WTC11 (cell line): ENCODE measurements around the gene PTPRU. TPM values are rescaled to one million over a fixed set of nuclear protein-coding genes. Genes with fewer than 3 reads are reported as not detected.

Experiments used
- ATAC-seq: fragments of 200-7000 bp; cut with Tn5 transposase; 2 replicates; pipeline ENCODE4 v1.10.0; 2021; ENCODE audit warnings: mild to moderate bottlenecking, moderate library complexity
- CTCF ChIA-PET: fragments of 300-600 bp; sonication (Branson Sonifier 250); formaldehyde crosslinking; loops from one replicate; lab custom pipeline; 2021; ENCODE audit warnings: antibody characterized with exemption; lab: Charles Lee
- POLR2A ChIA-PET: fragments of 350-600 bp; sonication (Branson Sonifier 250); formaldehyde crosslinking; loops from one replicate; lab custom pipeline; 2021; ENCODE audit warnings: antibody characterized with exemption; lab: Charles Lee
- DNase-seq: peaks from one replicate; pipeline ENCODE4 v3.0.0; 2021; ENCODE audit warnings: low spot score
- H3K27ac Mint-ChIP-seq: 2 replicates; pipeline ENCODE4 v1.8.0; 2021; ENCODE audit warnings: mixed read lengths
- H3K27me3 Mint-ChIP-seq: 2 replicates; pipeline ENCODE4 v1.8.0; 2021; ENCODE audit warnings: low read depth, mild to moderate bottlenecking, moderate library complexity, mixed read lengths
- H3K36me3 Mint-ChIP-seq: 2 replicates; pipeline ENCODE4 v1.8.0; 2021; ENCODE audit warnings: mixed read lengths
- H3K4me1 Mint-ChIP-seq: 2 replicates; pipeline ENCODE4 v1.8.0; 2022; ENCODE audit warnings: mixed read lengths
- H3K4me3 Mint-ChIP-seq: 2 replicates; pipeline ENCODE4 v1.8.0; 2021; ENCODE audit warnings: mild to moderate bottlenecking, moderate library complexity, mixed read lengths
- H3K9me3 Mint-ChIP-seq: 2 replicates; pipeline ENCODE4 v1.8.0; 2021; ENCODE audit warnings: mixed read lengths
- CREM ChIP-seq: sonication (generic); formaldehyde crosslinking; IDR thresholded peaks from 2 replicates; pipeline ENCODE4 v1.8.1; 2022; ENCODE audit warnings: mild to moderate bottlenecking, missing genetic modification reagents, moderate library complexity
- EMX1 ChIP-seq: fragments of 250-450 bp; sonication (Bioruptor Pico); IDR thresholded peaks from 2 replicates; pipeline ENCODE4 v1.8.0; 2021; ENCODE audit warnings: mild to moderate bottlenecking
- ETV6 ChIP-seq: sonication (generic); formaldehyde crosslinking; IDR thresholded peaks from 2 replicates; pipeline ENCODE4 v1.8.1; 2022; ENCODE audit warnings: mild to moderate bottlenecking, missing genetic modification reagents
- FOXK1 ChIP-seq: sonication (generic); formaldehyde crosslinking; IDR thresholded peaks from 2 replicates; pipeline ENCODE4 v1.8.0; 2022; ENCODE audit warnings: mild to moderate bottlenecking, moderate library complexity, missing genetic modification reagents
- GTF2I ChIP-seq: fragments of 250-450 bp; sonication (Bioruptor Pico); conservative IDR thresholded peaks from 2 replicates; pipeline ENCODE4 v1.4.0; 2021; ENCODE audit warnings: mild to moderate bottlenecking
- JAZF1 ChIP-seq: fragments of 250-450 bp; sonication (Bioruptor Pico); IDR thresholded peaks from 2 replicates; pipeline ENCODE4 v1.9.0; 2021; ENCODE audit warnings: moderate library complexity, mild to moderate bottlenecking, inconsistent platforms
- MYBL2 ChIP-seq: sonication (generic); formaldehyde crosslinking; IDR thresholded peaks from 2 replicates; pipeline ENCODE4 v1.8.1; 2023; ENCODE audit warnings: mild to moderate bottlenecking, moderate library complexity, missing genetic modification reagents
- NFE2L1 ChIP-seq: sonication (generic); formaldehyde crosslinking; IDR thresholded peaks from 2 replicates; pipeline ENCODE4 v1.8.1; 2023; ENCODE audit warnings: missing genetic modification reagents
- RORB ChIP-seq: fragments of 250-450 bp; sonication (Bioruptor Pico); IDR thresholded peaks from 2 replicates; pipeline ENCODE4 v1.9.0; 2021; ENCODE audit warnings: mild to moderate bottlenecking
- SOX15 ChIP-seq: fragments of 250-450 bp; sonication (Bioruptor Pico); IDR thresholded peaks from 2 replicates; pipeline ENCODE4 v1.9.0; 2021; ENCODE audit warnings: mild to moderate bottlenecking
- ZNF121 ChIP-seq: sonication (generic); formaldehyde crosslinking; IDR thresholded peaks from 2 replicates; pipeline ENCODE4 v1.8.0; 2023; ENCODE audit warnings: missing genetic modification reagents
- total RNA-seq: library from RNA; stranded (reverse); gene quantifications from 3 replicates; pipeline ENCODE4 v1.2.3, GENCODE V29; 2021
- TF ChIP-seq, protein P1 (sequence below): sonication (generic); formaldehyde crosslinking; conservative IDR thresholded peaks from 2 replicates; pipeline ENCODE4 v1.8.1; 2023; ENCODE audit warnings: mild to moderate bottlenecking, low read depth, missing genetic modification reagents, moderate library complexity
- TF ChIP-seq, protein P2 (sequence below): sonication (generic); formaldehyde crosslinking; IDR thresholded peaks from 2 replicates; pipeline ENCODE4 v1.8.0; 2022; ENCODE audit warnings: mild to moderate bottlenecking, missing genetic modification reagents
- TF ChIP-seq, protein P3 (sequence below): sonication (generic); formaldehyde crosslinking; IDR thresholded peaks from 2 replicates; pipeline ENCODE4 v1.8.0; 2022; ENCODE audit warnings: mild to moderate bottlenecking, missing genetic modification reagents
- TF ChIP-seq, protein P4 (sequence below): sonication (generic); formaldehyde crosslinking; IDR thresholded peaks from 2 replicates; pipeline ENCODE4 v1.8.0; 2023; ENCODE audit warnings: missing genetic modification reagents
- TF ChIP-seq, protein P5 (sequence below): sonication (generic); formaldehyde crosslinking; IDR thresholded peaks from 2 replicates; pipeline ENCODE4 v1.8.1; 2022; ENCODE audit warnings: mild to moderate bottlenecking, missing genetic modification reagents, moderate library complexity, borderline replicate concordance
- TF ChIP-seq, protein P6 (sequence below): fragments of 200-600 bp; IDR thresholded peaks from 2 replicates; pipeline ENCODE4 v1.8.0; 2022; ENCODE audit warnings: antibody characterized with exemption
- TF ChIP-seq, protein P7 (sequence below): fragments of 250-450 bp; sonication (Bioruptor Pico); IDR thresholded peaks from 2 replicates; pipeline ENCODE4 v1.9.0; 2021; ENCODE audit warnings: mild to moderate bottlenecking
- TF ChIP-seq, protein P8 (sequence below): fragments of 250-450 bp; sonication (Bioruptor Pico); IDR thresholded peaks from 2 replicates; pipeline ENCODE4 v1.9.0; 2021; ENCODE audit warnings: moderate library complexity, mild to moderate bottlenecking, inconsistent platforms, borderline replicate concordance

The PTPRU gene
- total RNA-seq, 1 experiment from 2014 or later: 75.4 TPM

DNA sequence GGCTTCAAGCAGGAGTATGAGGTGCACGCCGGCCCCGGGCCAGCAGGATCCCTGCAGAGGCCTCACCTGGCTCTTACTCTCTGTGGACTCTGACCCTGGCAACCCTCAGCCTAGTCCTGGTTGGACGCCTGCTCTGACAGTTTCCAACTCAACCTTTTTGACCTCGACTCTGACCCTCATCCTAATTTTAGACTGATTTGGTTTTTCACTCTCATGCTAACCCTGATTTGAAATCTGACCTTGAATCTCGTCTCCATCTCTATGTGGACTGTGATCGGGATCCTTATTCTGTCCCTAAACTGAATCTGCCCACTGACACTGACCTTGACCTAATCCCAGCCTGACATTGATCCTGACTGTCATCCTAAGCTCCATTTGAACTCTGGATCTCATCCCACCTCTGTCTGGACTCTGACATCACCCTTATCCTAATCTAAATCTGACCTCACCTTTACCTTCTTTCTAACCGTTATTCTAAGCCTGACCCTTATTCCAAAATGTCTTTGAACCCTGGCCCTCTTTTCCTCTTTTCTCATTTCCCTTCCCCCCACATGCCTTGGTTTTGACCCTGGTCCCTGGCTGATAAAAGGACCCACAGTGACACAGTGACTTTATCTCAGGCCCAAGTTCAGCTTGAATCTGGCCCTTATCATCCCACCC, 67.8 kb downstream of the PTPRU start:
- no peak for TF ChIP-seq JAZF1 (CRISPR knock-in tag)
- TF ChIP-seq, protein P1, sequence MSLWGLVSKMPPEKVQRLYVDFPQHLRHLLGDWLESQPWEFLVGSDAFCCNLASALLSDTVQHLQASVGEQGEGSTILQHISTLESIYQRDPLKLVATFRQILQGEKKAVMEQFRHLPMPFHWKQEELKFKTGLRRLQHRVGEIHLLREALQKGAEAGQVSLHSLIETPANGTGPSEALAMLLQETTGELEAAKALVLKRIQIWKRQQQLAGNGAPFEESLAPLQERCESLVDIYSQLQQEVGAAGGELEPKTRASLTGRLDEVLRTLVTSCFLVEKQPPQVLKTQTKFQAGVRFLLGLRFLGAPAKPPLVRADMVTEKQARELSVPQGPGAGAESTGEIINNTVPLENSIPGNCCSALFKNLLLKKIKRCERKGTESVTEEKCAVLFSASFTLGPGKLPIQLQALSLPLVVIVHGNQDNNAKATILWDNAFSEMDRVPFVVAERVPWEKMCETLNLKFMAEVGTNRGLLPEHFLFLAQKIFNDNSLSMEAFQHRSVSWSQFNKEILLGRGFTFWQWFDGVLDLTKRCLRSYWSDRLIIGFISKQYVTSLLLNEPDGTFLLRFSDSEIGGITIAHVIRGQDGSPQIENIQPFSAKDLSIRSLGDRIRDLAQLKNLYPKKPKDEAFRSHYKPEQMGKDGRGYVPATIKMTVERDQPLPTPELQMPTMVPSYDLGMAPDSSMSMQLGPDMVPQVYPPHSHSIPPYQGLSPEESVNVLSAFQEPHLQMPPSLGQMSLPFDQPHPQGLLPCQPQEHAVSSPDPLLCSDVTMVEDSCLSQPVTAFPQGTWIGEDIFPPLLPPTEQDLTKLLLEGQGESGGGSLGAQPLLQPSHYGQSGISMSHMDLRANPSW (CRISPR knock-in tag): no peak
- TF ChIP-seq, protein P2, sequence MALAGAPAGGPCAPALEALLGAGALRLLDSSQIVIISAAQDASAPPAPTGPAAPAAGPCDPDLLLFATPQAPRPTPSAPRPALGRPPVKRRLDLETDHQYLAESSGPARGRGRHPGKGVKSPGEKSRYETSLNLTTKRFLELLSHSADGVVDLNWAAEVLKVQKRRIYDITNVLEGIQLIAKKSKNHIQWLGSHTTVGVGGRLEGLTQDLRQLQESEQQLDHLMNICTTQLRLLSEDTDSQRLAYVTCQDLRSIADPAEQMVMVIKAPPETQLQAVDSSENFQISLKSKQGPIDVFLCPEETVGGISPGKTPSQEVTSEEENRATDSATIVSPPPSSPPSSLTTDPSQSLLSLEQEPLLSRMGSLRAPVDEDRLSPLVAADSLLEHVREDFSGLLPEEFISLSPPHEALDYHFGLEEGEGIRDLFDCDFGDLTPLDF (CRISPR knock-in tag): no peak
- TF ChIP-seq FOXK1 (CRISPR knock-in tag): no peak
- TF ChIP-seq SOX15 (CRISPR knock-in tag): no peak
- TF ChIP-seq, protein P3, sequence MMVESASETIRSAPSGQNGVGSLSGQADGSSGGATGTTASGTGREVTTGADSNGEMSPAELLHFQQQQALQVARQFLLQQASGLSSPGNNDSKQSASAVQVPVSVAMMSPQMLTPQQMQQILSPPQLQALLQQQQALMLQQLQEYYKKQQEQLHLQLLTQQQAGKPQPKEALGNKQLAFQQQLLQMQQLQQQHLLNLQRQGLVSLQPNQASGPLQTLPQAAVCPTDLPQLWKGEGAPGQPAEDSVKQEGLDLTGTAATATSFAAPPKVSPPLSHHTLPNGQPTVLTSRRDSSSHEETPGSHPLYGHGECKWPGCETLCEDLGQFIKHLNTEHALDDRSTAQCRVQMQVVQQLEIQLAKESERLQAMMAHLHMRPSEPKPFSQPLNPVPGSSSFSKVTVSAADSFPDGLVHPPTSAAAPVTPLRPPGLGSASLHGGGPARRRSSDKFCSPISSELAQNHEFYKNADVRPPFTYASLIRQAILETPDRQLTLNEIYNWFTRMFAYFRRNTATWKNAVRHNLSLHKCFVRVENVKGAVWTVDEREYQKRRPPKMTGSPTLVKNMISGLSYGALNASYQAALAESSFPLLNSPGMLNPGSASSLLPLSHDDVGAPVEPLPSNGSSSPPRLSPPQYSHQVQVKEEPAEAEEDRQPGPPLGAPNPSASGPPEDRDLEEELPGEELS (CRISPR knock-in tag): no peak
- Mint-ChIP-seq H3K36me3 (peaks cover 20% of the 10 kb centered on the region), H3K27ac (no peak overlapping the region), H3K9me3 (peaks cover 9% of the 10 kb centered on the region), H3K4me3 (no peak overlapping the region), H3K4me1 (peaks cover 17% of the 10 kb centered on the region), H3K27me3 (no peaks in the 10 kb centered on the region)
- ChIA-PET CTCF (no interaction called here), POLR2A (no interaction called here)
- ATAC-seq: no peak
- no peak for DNase-seq

DNA sequence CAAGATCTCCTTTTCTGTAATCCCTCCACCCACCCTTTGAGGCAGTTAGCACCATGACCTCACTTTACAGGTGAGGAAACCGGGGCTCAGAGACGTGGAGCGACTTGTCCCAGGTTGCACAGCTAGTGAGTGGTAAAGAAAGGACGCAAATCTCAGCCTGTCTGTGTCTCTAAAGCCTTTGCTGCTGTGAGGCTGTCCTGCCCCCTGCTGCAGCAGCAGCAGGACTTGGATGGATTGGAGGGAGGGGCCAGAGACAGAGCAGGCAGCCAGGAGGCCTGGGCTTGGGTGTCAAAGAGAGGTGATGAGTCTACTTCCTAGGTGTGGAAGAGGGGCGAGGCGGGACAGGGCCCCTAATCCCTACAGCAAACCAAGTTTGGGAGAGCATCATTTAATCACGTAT, 69.6 kb downstream of the PTPRU start:
- POLR2A ChIA-PET: no interaction called here

More for the DNA sequence above, 69.6 kb downstream of the PTPRU start:
- TF ChIP-seq, protein P4, sequence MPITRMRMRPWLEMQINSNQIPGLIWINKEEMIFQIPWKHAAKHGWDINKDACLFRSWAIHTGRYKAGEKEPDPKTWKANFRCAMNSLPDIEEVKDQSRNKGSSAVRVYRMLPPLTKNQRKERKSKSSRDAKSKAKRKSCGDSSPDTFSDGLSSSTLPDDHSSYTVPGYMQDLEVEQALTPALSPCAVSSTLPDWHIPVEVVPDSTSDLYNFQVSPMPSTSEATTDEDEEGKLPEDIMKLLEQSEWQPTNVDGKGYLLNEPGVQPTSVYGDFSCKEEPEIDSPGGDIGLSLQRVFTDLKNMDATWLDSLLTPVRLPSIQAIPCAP (CRISPR knock-in tag): no peak
- TF ChIP-seq, protein P5, sequence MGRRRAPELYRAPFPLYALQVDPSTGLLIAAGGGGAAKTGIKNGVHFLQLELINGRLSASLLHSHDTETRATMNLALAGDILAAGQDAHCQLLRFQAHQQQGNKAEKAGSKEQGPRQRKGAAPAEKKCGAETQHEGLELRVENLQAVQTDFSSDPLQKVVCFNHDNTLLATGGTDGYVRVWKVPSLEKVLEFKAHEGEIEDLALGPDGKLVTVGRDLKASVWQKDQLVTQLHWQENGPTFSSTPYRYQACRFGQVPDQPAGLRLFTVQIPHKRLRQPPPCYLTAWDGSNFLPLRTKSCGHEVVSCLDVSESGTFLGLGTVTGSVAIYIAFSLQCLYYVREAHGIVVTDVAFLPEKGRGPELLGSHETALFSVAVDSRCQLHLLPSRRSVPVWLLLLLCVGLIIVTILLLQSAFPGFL (CRISPR knock-in tag): no peak
- TF ChIP-seq ZNF121 (CRISPR knock-in tag) (no peak), ETV6 (CRISPR knock-in tag) (no peak), NFE2L1 (CRISPR knock-in tag) (no peak), RORB (CRISPR knock-in tag) (no peak), MYBL2 (CRISPR knock-in tag) (no peak), GTF2I (CRISPR knock-in tag) (no peak), EMX1 (CRISPR knock-in tag) (no peak), CREM (CRISPR knock-in tag) (no peak)
- TF ChIP-seq, protein P6, sequence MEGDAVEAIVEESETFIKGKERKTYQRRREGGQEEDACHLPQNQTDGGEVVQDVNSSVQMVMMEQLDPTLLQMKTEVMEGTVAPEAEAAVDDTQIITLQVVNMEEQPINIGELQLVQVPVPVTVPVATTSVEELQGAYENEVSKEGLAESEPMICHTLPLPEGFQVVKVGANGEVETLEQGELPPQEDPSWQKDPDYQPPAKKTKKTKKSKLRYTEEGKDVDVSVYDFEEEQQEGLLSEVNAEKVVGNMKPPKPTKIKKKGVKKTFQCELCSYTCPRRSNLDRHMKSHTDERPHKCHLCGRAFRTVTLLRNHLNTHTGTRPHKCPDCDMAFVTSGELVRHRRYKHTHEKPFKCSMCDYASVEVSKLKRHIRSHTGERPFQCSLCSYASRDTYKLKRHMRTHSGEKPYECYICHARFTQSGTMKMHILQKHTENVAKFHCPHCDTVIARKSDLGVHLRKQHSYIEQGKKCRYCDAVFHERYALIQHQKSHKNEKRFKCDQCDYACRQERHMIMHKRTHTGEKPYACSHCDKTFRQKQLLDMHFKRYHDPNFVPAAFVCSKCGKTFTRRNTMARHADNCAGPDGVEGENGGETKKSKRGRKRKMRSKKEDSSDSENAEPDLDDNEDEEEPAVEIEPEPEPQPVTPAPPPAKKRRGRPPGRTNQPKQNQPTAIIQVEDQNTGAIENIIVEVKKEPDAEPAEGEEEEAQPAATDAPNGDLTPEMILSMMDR: no peak
- TF ChIP-seq, protein P7, sequence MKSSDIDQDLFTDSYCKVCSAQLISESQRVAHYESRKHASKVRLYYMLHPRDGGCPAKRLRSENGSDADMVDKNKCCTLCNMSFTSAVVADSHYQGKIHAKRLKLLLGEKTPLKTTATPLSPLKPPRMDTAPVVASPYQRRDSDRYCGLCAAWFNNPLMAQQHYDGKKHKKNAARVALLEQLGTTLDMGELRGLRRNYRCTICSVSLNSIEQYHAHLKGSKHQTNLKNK (CRISPR knock-in tag): no peak
- TF ChIP-seq, protein P8, sequence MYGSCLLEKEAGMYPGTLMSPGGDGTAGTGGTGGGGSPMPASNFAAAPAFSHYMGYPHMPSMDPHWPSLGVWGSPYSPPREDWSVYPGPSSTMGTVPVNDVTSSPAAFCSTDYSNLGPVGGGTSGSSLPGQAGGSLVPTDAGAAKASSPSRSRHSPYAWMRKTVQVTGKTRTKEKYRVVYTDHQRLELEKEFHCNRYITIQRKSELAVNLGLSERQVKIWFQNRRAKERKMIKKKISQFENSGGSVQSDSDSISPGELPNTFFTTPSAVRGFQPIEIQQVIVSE (CRISPR knock-in tag): no peak
- CTCF ChIA-PET: no interaction called here
- Mint-ChIP-seq H3K9me3 (peaks cover 5% of the 10 kb centered on the region), H3K36me3 (peaks cover 12% of the 10 kb centered on the region), H3K4me3 (no peak overlapping the region), H3K27ac (0 out of 2 replicates have a peak overlapping the region, but pooled peaks have one; percentile 14), H3K4me1 (peaks cover 12% of the 10 kb centered on the region), H3K27me3 (no peaks in the 10 kb centered on the region)
- DNase-seq (no peak), ATAC-seq (no peak)
